A549 (cell line): ENCODE measurements around the gene ASTL.

Source experiments
- CHD2 ChIP-seq: fragments of 150-350 bp; IDR thresholded peaks from 2 replicates; pipeline ENCODE4 v1.6.1; 2014; ENCODE audit warnings: low read length; ENCODE audit not compliant: partially characterized antibody
- EP300 ChIP-seq, 2 experiments: fragments of >200 bp; sonication (Bioruptor Twin); formaldehyde crosslinking; IDR thresholded peaks; 2 replicates in 1 of 2; 3 replicates in 1 of 2; pipeline ENCODE4 v1.6.1; 2016 to 2017
- FOSL2 ChIP-seq, 2 experiments: fragments of 450-650 bp in 1 of 2; fragments of >200 bp in 1 of 2; sonication (Bioruptor Twin) in 1 of 2; formaldehyde crosslinking; IDR thresholded peaks; 2 replicates each; pipeline versions ENCODE4 v1.5.0 to v1.6.1; 2016 to 2020; ENCODE audit warnings: mild to moderate bottlenecking in 1 of 2, moderate library complexity in 1 of 2
- JUN ChIP-seq, 2 experiments: fragments of >200 bp; sonication (Bioruptor Twin); formaldehyde crosslinking; IDR thresholded peaks; 2 replicates in 1 of 2; 3 replicates in 1 of 2; pipeline ENCODE4 v1.6.1; 2016 to 2017
- PHF8 ChIP-seq: fragments of 200-600 bp; sonication (generic); IDR thresholded peaks from 2 replicates; pipeline ENCODE4 v1.6.1; 2016; ENCODE audit warnings: low read depth, mild to moderate bottlenecking, antibody characterized with exemption, moderate library complexity, borderline replicate concordance
- POLR2A ChIP-seq: IDR thresholded peaks from 2 replicates; pipeline ENCODE4 v1.6.1; 2012; ENCODE audit warnings: mild to moderate bottlenecking, low read length
- RAD21 ChIP-seq, 2 experiments: fragments of >200 bp in 1 of 2; sonication (Bioruptor Twin) in 1 of 2; formaldehyde crosslinking in 1 of 2; IDR thresholded peaks in 1 of 2; conservative IDR thresholded peaks in 1 of 2; 2 replicates in 1 of 2; 3 replicates in 1 of 2; pipeline ENCODE4 v1.6.1; 2012 to 2018; ENCODE audit warnings: inconsistent platforms in 1 of 2
- RFX5 ChIP-seq: fragments of 450-650 bp; IDR thresholded peaks from 2 replicates; pipeline ENCODE4 v1.7.1; 2014; ENCODE audit warnings: antibody characterized with exemption, mild to moderate bottlenecking, moderate library complexity
- SMC3 ChIP-seq: fragments of >200 bp; sonication (Bioruptor Twin); formaldehyde crosslinking; IDR thresholded peaks from 3 replicates; pipeline ENCODE4 v1.6.1; 2018; ENCODE audit warnings: inconsistent platforms
- TF ChIP-seq, protein P1 (sequence below): IDR thresholded peaks from 2 replicates; pipeline ENCODE4 v1.6.1; 2012
- TF ChIP-seq, protein P2 (sequence below): fragments of 200-600 bp; sonication (generic); IDR thresholded peaks from 2 replicates; pipeline ENCODE4 v1.6.1; 2016; ENCODE audit warnings: antibody characterized with exemption, mild to moderate bottlenecking, moderate library complexity
- TF ChIP-seq, protein P3 (sequence below): fragments of >200 bp; sonication (Bioruptor Twin); formaldehyde crosslinking; IDR thresholded peaks from 3 replicates; pipeline ENCODE4 v1.5.1; 2016
- TF ChIP-seq, protein P4 (sequence below): IDR thresholded peaks from 2 replicates; pipeline ENCODE4 v1.6.1; 2012

DNA sequence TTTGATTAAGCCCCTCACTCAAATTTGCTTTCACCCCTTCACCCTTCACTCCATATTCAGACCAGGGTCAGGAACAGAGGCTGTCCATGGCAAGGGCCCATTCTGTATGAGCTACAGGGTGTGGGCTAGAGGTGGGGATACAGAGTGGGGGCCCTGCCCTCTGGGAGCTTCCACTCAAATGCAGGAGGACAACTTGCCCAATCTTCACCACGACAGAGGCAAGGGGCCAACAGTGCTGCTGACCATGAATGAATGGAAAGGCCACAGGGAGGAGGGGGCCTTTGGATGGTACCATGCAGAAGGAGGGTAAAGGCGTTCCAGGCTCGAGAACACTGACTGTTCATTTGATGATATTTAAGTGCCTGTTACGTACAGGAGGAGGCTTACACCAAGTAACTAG is 44.8 kb downstream of the ASTL start:
- TF ChIP-seq POLR2A (no peak), JUN (IDR thresholded peaks at IDR 0.05) (no peak), CHD2 (no peak), EP300 (IDR thresholded peaks at IDR 0.05) (no peak), FOSL2 (IDR thresholded peaks at IDR 0.05) (no peak), FOSL2 (CRISPR knock-in tag; IDR thresholded peaks at IDR 0.05) (no peak), RFX5 (no peak), RAD21 (conservative IDR thresholded peaks at IDR 0.05 in 1 of 2, IDR thresholded peaks at IDR 0.05 in 1 of 2) (no peak), SMC3 (no peak), PHF8 (no peak)
- TF ChIP-seq, protein P1, sequence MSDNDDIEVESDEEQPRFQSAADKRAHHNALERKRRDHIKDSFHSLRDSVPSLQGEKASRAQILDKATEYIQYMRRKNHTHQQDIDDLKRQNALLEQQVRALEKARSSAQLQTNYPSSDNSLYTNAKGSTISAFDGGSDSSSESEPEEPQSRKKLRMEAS = no peak
- TF ChIP-seq, protein P2, sequence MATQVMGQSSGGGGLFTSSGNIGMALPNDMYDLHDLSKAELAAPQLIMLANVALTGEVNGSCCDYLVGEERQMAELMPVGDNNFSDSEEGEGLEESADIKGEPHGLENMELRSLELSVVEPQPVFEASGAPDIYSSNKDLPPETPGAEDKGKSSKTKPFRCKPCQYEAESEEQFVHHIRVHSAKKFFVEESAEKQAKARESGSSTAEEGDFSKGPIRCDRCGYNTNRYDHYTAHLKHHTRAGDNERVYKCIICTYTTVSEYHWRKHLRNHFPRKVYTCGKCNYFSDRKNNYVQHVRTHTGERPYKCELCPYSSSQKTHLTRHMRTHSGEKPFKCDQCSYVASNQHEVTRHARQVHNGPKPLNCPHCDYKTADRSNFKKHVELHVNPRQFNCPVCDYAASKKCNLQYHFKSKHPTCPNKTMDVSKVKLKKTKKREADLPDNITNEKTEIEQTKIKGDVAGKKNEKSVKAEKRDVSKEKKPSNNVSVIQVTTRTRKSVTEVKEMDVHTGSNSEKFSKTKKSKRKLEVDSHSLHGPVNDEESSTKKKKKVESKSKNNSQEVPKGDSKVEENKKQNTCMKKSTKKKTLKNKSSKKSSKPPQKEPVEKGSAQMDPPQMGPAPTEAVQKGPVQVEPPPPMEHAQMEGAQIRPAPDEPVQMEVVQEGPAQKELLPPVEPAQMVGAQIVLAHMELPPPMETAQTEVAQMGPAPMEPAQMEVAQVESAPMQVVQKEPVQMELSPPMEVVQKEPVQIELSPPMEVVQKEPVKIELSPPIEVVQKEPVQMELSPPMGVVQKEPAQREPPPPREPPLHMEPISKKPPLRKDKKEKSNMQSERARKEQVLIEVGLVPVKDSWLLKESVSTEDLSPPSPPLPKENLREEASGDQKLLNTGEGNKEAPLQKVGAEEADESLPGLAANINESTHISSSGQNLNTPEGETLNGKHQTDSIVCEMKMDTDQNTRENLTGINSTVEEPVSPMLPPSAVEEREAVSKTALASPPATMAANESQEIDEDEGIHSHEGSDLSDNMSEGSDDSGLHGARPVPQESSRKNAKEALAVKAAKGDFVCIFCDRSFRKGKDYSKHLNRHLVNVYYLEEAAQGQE = no peak
- TF ChIP-seq, protein P3, sequence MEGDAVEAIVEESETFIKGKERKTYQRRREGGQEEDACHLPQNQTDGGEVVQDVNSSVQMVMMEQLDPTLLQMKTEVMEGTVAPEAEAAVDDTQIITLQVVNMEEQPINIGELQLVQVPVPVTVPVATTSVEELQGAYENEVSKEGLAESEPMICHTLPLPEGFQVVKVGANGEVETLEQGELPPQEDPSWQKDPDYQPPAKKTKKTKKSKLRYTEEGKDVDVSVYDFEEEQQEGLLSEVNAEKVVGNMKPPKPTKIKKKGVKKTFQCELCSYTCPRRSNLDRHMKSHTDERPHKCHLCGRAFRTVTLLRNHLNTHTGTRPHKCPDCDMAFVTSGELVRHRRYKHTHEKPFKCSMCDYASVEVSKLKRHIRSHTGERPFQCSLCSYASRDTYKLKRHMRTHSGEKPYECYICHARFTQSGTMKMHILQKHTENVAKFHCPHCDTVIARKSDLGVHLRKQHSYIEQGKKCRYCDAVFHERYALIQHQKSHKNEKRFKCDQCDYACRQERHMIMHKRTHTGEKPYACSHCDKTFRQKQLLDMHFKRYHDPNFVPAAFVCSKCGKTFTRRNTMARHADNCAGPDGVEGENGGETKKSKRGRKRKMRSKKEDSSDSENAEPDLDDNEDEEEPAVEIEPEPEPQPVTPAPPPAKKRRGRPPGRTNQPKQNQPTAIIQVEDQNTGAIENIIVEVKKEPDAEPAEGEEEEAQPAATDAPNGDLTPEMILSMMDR = no peak
- TF ChIP-seq, protein P4, sequence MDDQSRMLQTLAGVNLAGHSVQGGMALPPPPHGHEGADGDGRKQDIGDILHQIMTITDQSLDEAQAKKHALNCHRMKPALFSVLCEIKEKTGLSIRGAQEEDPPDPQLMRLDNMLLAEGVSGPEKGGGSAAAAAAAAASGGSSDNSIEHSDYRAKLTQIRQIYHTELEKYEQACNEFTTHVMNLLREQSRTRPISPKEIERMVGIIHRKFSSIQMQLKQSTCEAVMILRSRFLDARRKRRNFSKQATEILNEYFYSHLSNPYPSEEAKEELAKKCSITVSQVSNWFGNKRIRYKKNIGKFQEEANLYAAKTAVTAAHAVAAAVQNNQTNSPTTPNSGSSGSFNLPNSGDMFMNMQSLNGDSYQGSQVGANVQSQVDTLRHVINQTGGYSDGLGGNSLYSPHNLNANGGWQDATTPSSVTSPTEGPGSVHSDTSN = no peak
